MCF 10A (cell line): ENCODE results near the gene PTPRM. TPM values are rescaled to one million over a fixed set of nuclear protein-coding genes. Genes with fewer than 3 reads are reported as not detected.

Source experiments
- BruUV-seq: library from RNA; stranded (reverse); fragments of 400-500 nt; replicated peaks from 2 replicates; lab custom pipeline; 2021; lab: Mats Ljungman, UMichigan
- CTCF ChIA-PET: fragments of 300-600 bp; sonication (Branson Sonifier 250); formaldehyde crosslinking; extraction: SDS; loops from one replicate; lab custom pipeline; 2021; ENCODE audit warnings: antibody characterized with exemption, inconsistent platforms; lab: Yijun Ruan, JAX
- POLR2A ChIA-PET: fragments of 300-600, 350-650 bp; sonication (Branson Sonifier 250); formaldehyde crosslinking; extraction: SDS; loops from one replicate; lab custom pipeline; 2020; ENCODE audit warnings: antibody characterized with exemption, inconsistent platforms; lab: Yijun Ruan, JAX
- DNase-seq: peaks from one replicate; pipeline ENCODE4 v3.0.0-alpha.2; 2018; ENCODE audit not compliant: unreplicated experiment
- H3K27ac Mint-ChIP-seq: one replicate; pipeline ENCODE4 v1.8.0; 2022; ENCODE audit warnings: mild to moderate bottlenecking, low read depth, mixed read lengths; ENCODE audit not compliant: unreplicated experiment
- H3K27me3 Mint-ChIP-seq: one replicate; pipeline ENCODE4 v1.8.0; 2022; ENCODE audit warnings: mixed read lengths; ENCODE audit not compliant: insufficient read depth, unreplicated experiment
- H3K36me3 Mint-ChIP-seq: one replicate; pipeline ENCODE4 v1.8.0; 2022; ENCODE audit warnings: mild to moderate bottlenecking, moderate library complexity, mixed read lengths; ENCODE audit not compliant: insufficient read depth, unreplicated experiment
- H3K4me1 Mint-ChIP-seq: one replicate; pipeline ENCODE4 v1.8.0; 2022; ENCODE audit warnings: mixed read lengths; ENCODE audit not compliant: insufficient read depth, unreplicated experiment
- H3K4me3 Mint-ChIP-seq: one replicate; pipeline ENCODE4 v1.8.0; 2022; ENCODE audit warnings: mild to moderate bottlenecking, moderate library complexity, mixed read lengths; ENCODE audit not compliant: unreplicated experiment
- H3K9me3 Mint-ChIP-seq: one replicate; pipeline ENCODE4 v1.8.0; 2022; ENCODE audit warnings: mixed read lengths; ENCODE audit not compliant: unreplicated experiment
- intact Hi-C: fragments of 100-400 bp; cut with micrococcal nuclease; formaldehyde crosslinking; loops from 2 replicates; pipeline ENCODE4 v1.14.1; 2022
- total RNA-seq: library from RNA; stranded (reverse); gene quantifications from 2 replicates; pipeline ENCODE4 v1.2.3, GENCODE V29; 2022
- TF ChIP-seq, protein P1 (sequence below): fragments of 200-600 bp; IDR thresholded peaks from one replicate; pipeline ENCODE4 v1.8.0; 2022; ENCODE audit warnings: antibody characterized with exemption, mild to moderate bottlenecking; ENCODE audit not compliant: unreplicated experiment

Gene PTPRM
- total RNA-seq, 1 experiment from 2014 or later = 82.8 TPM

DNA sequence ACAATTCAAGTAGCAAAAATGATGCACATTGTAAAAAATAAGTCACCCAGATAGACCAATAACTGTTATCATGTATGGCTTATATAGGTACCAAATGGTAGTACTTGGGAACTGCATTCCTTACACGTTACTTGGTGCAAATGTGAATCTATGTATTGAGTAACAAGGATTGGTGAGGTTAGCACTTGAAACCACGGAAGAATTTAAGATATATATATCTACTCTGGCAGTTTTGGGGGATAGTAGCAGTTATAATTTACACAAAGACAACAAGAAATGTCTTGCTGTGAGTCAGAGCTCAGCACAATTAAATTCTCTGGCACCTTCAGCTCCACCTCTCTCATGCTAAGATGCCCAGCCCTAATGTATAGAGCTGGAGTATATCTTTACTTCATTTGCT lies 682.7 kb downstream of the PTPRM start:
- peaks cover 28% of the 10 kb centered on the region for H3K36me3 Mint-ChIP-seq
- BruUV-seq = no TSS peak
- TF ChIP-seq, protein P1, sequence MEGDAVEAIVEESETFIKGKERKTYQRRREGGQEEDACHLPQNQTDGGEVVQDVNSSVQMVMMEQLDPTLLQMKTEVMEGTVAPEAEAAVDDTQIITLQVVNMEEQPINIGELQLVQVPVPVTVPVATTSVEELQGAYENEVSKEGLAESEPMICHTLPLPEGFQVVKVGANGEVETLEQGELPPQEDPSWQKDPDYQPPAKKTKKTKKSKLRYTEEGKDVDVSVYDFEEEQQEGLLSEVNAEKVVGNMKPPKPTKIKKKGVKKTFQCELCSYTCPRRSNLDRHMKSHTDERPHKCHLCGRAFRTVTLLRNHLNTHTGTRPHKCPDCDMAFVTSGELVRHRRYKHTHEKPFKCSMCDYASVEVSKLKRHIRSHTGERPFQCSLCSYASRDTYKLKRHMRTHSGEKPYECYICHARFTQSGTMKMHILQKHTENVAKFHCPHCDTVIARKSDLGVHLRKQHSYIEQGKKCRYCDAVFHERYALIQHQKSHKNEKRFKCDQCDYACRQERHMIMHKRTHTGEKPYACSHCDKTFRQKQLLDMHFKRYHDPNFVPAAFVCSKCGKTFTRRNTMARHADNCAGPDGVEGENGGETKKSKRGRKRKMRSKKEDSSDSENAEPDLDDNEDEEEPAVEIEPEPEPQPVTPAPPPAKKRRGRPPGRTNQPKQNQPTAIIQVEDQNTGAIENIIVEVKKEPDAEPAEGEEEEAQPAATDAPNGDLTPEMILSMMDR = no peak
- H3K27me3 Mint-ChIP-seq = no peaks in the 10 kb centered on the region
- DNase-seq = no peak
- H3K27ac Mint-ChIP-seq = no peak overlapping the region
- POLR2A ChIA-PET = no interaction called here
- intact Hi-C loops = no loop called here
- no peaks in the 10 kb centered on the region for H3K9me3 Mint-ChIP-seq
- CTCF ChIA-PET = interaction anchor here (1.1 kb wide), 1 partner anchor 24 kb away, joined by 3 read pairs; no protein-coding TSS in a partner anchor
- no peak overlapping the region for H3K4me3 Mint-ChIP-seq
- no peaks in the 10 kb centered on the region for H3K4me1 Mint-ChIP-seq

GRCh38 chr18:8252371-8252770 lies 685.3 kb downstream of the PTPRM start:
- TF ChIP-seq, protein P1 = no peak
- CTCF ChIA-PET = interaction anchor here (0.9 kb wide), 2 partner anchors 11 to 463 kb away, joined by 3 to 4 read pairs; no protein-coding TSS in a partner anchor

DNA sequence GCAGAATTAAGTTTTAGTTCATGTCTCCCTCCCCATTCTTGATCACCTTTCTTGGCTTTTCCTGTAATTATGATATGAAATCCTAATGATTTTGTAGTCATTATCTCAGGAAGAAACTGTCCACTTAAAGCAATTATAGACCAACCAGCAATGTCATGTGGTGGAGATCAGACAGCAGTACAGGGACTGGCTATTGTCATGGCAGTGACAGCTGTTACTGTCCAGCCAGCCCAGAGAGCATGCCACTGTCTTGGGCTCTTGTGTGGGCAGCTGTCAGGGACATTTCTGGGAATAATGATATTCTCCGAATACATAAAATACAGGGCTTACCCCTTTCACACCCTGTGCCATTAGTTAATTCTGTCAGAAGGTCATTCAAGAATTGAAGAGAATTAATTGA lies 686.8 kb downstream of the PTPRM start:
- ChIA-PET POLR2A (no interaction called here), CTCF (interaction anchor here (0.6 kb wide), 1 partner anchor 29 kb away, joined by 3 read pairs; no protein-coding TSS in a partner anchor)
- TF ChIP-seq, protein P1 = no peak
- H3K27me3 Mint-ChIP-seq = no peaks in the 10 kb centered on the region
- no TSS peak for BruUV-seq
- no peak overlapping the region for H3K27ac Mint-ChIP-seq
- H3K36me3 Mint-ChIP-seq = peaks cover 10% of the 10 kb centered on the region
- H3K4me3 Mint-ChIP-seq = no peak overlapping the region
- intact Hi-C loops = no loop called here
- no peak for DNase-seq
- H3K9me3 Mint-ChIP-seq = no peaks in the 10 kb centered on the region
- H3K4me1 Mint-ChIP-seq = no peaks in the 10 kb centered on the region

More at GRCh38 chr18:8252371-8252770, 685.3 kb downstream of the PTPRM start:
- no peaks in the 10 kb centered on the region for H3K9me3 Mint-ChIP-seq
- intact Hi-C loops = no loop called here
- H3K4me3 Mint-ChIP-seq = no peak overlapping the region
- H3K36me3 Mint-ChIP-seq = peaks cover 17% of the 10 kb centered on the region
- POLR2A ChIA-PET = interaction anchor here (0.6 kb wide), 1 partner anchor 158 kb away, joined by 3 read pairs; no protein-coding TSS in a partner anchor
- no peaks in the 10 kb centered on the region for H3K4me1 Mint-ChIP-seq
- H3K27ac Mint-ChIP-seq = no peak overlapping the region
- BruUV-seq = no TSS peak
- no peak for DNase-seq
- no peaks in the 10 kb centered on the region for H3K27me3 Mint-ChIP-seq

- intact Hi-C loops = no loop called here
- Mint-ChIP-seq H3K4me1 (peaks cover 2% of the 10 kb centered on the region), H3K4me3 (no peak overlapping the region), H3K27me3 (no peaks in the 10 kb centered on the region), H3K36me3 (peaks cover 10% of the 10 kb centered on the region), H3K27ac (no peak overlapping the region), H3K9me3 (no peaks in the 10 kb centered on the region)
- ChIA-PET POLR2A (no interaction called here), CTCF (interaction anchor here (0.6 kb wide), 1 partner anchor 30 kb away, joined by 3 read pairs; no protein-coding TSS in a partner anchor)
- no peak for DNase-seq
- BruUV-seq = no TSS peak
- TF ChIP-seq, protein P1 = no peak
Measured at GRCh38 chr18:8254654-8255053, 687.5 kb downstream of the PTPRM start.
